Liver (tissue), 9 donors: ENCODE results near the gene ZSWIM6. TPM values are rescaled to one million over a fixed set of nuclear protein-coding genes. Genes with fewer than 3 reads are reported as not detected.

Experiments
- DNase-seq: peaks from one replicate; pipeline ENCODE4 v3.0.0-alpha.2; 2017; ENCODE audit warnings: low spot score
- H3K27ac ChIP-seq, 2 donors: one replicate each; pipeline ENCODE4 v1.7.0; 2013; ENCODE audit warnings: inconsistent platforms in 2 of 2, low read length in 2 of 2, control low read depth in 1 of 2, low read depth in 1 of 2, mild to moderate bottlenecking in 1 of 2
- H3K27me3 ChIP-seq, 4 donors: one replicate each; pipeline versions ENCODE4 v1.6.1 to v1.7.0; 2013; ENCODE audit warnings: low read length in 3 of 4, inconsistent platforms in 1 of 4, mild to moderate bottlenecking in 1 of 4, moderate library complexity in 1 of 4; ENCODE audit not compliant: control insufficient read depth in 4 of 4, insufficient read depth in 4 of 4
- H3K36me3 ChIP-seq, 4 donors: one replicate each; pipeline versions ENCODE4 v1.6.1 to v1.7.0; 2013; ENCODE audit warnings: low read length in 3 of 4, mild to moderate bottlenecking in 3 of 4, low read depth in 1 of 4, moderate library complexity in 1 of 4; ENCODE audit not compliant: control insufficient read depth in 4 of 4, insufficient read depth in 3 of 4
- H3K4me1 ChIP-seq, 4 donors: one replicate each; pipeline versions ENCODE4 v1.6.1 to v1.7.0; 2013; ENCODE audit warnings: low read length in 3 of 4, mild to moderate bottlenecking in 3 of 4, moderate library complexity in 1 of 4; ENCODE audit not compliant: control insufficient read depth in 4 of 4, insufficient read depth in 4 of 4
- H3K4me3 ChIP-seq, 3 donors: one replicate each; pipeline versions ENCODE4 v1.6.1 to v1.7.0; 2013; ENCODE audit warnings: low read length in 3 of 3, control low read depth in 1 of 3, low read depth in 1 of 3, mild to moderate bottlenecking in 1 of 3
- H3K9ac ChIP-seq, 2 donors: one replicate each; pipeline ENCODE4 v1.7.0; 2013; ENCODE audit warnings: low read length in 2 of 2, mild to moderate bottlenecking in 2 of 2, moderate library complexity in 2 of 2, control low read depth in 1 of 2, low read depth in 1 of 2
- H3K9me3 ChIP-seq, 4 donors: one replicate each; pipeline versions ENCODE4 v1.6.1 to v1.7.0; 2013; ENCODE audit warnings: low read length in 3 of 4; ENCODE audit not compliant: control insufficient read depth in 4 of 4
- EGR1 ChIP-seq, 2 donors: IDR thresholded peaks; 2 replicates each; pipeline ENCODE4 v1.6.1; 2016 to 2018; ENCODE audit warnings: antibody characterized with exemption in 2 of 2, low read depth in 2 of 2
- FOXA1 ChIP-seq: IDR thresholded peaks from 2 replicates; pipeline ENCODE4 v1.6.1; 2016; ENCODE audit warnings: antibody characterized with exemption
- FOXA2 ChIP-seq: IDR thresholded peaks from 2 replicates; pipeline ENCODE4 v1.6.1; 2016; ENCODE audit warnings: antibody characterized with exemption
- GABPA ChIP-seq, 2 donors: IDR thresholded peaks in 1 of 2; conservative IDR thresholded peaks in 1 of 2; 2 replicates each; pipeline ENCODE4 v1.6.1; 2016; ENCODE audit warnings: antibody characterized with exemption in 2 of 2, mild to moderate bottlenecking in 1 of 2, moderate library complexity in 1 of 2
- HNF4A ChIP-seq, 2 donors: conservative IDR thresholded peaks; 2 replicates each; pipeline ENCODE4 v1.6.1; 2016; ENCODE audit warnings: antibody characterized with exemption in 2 of 2, mild to moderate bottlenecking in 2 of 2
- HNF4G ChIP-seq: IDR thresholded peaks from 2 replicates; pipeline ENCODE4 v1.6.1; 2016; ENCODE audit warnings: antibody characterized with exemption
- JUND ChIP-seq, 2 donors: IDR thresholded peaks; 2 replicates each; pipeline ENCODE4 v1.6.1; 2016; ENCODE audit warnings: antibody characterized with exemption in 2 of 2
- NR2F2 ChIP-seq: IDR thresholded peaks from 2 replicates; pipeline ENCODE4 v1.6.1; 2016; ENCODE audit warnings: antibody characterized with exemption
- RAD21 ChIP-seq, 2 donors: IDR thresholded peaks; 2 replicates each; pipeline ENCODE4 v1.6.1; 2016; ENCODE audit warnings: antibody characterized with exemption in 2 of 2, mild to moderate bottlenecking in 2 of 2
- RXRA ChIP-seq, 2 donors: IDR thresholded peaks; 2 replicates each; pipeline ENCODE4 v1.6.1; 2017 to 2018; ENCODE audit warnings: antibody characterized with exemption in 2 of 2, mild to moderate bottlenecking in 1 of 2
- SP1 ChIP-seq: IDR thresholded peaks from 2 replicates; pipeline ENCODE4 v1.6.1; 2018; ENCODE audit warnings: antibody characterized with exemption, mild to moderate bottlenecking
- TAF1 ChIP-seq: conservative IDR thresholded peaks from 2 replicates; pipeline ENCODE4 v1.6.1; 2016; ENCODE audit warnings: antibody characterized with exemption, mild to moderate bottlenecking
- YY1 ChIP-seq: IDR thresholded peaks from 2 replicates; pipeline ENCODE4 v1.6.1; 2016; ENCODE audit warnings: antibody characterized with exemption, mild to moderate bottlenecking
- WGBS: extraction: QIAGEN DNeasy Blood & Tissue Kit; methylation state at CpG from one replicate; pipeline ENCODE4 v1.1.7; 2013; 5-methylcytosine and 5-hydroxymethylcytosine counted together
- polyA plus RNA-seq, 2 donors: library from polyadenylated mRNA; stranded (reverse) in 1 of 2; unstranded in 1 of 2; fragments of 200-250 nt in 1 of 2; fragments of >200 nt in 1 of 2; fragmentation: Nextera tagmentation in 1 of 2; extraction: Ambion mirVana in 1 of 2; gene quantifications; one replicate each; pipeline versions ENCODE4 v1.2.1 to v1.2.3, GENCODE V29; 2013 to 2015
- total RNA-seq, 2 donors: library from RNA; depleted of rRNA; stranded (reverse); fragments of >200 nt; gene quantifications; one replicate each; pipeline ENCODE4 v1.2.3, GENCODE V29; 2014
- TF ChIP-seq, protein P1 (sequence below): IDR thresholded peaks from 2 replicates; pipeline ENCODE4 v1.6.1; 2016; ENCODE audit warnings: antibody characterized with exemption
- TF ChIP-seq, protein P2 (sequence below): IDR thresholded peaks from 2 replicates; pipeline ENCODE4 v1.6.1; 2016; ENCODE audit warnings: antibody characterized with exemption, mild to moderate bottlenecking
- TF ChIP-seq, protein P3 (sequence below): fragments of 150-350 bp; IDR thresholded peaks from 2 replicates; pipeline ENCODE4 v1.5.1; 2017; ENCODE audit warnings: improper control_type of control experiment, low read depth, low read length; ENCODE audit not compliant: missing input control
- TF ChIP-seq, protein P4 (sequence below): IDR thresholded peaks from 2 replicates; pipeline ENCODE4 v1.6.1; 2016; ENCODE audit warnings: antibody characterized with exemption
- TF ChIP-seq, protein P5 (sequence below): IDR thresholded peaks from 2 replicates; pipeline ENCODE4 v1.6.1; 2016; ENCODE audit warnings: antibody characterized with exemption
- donor health status: healthy.
- donor health status: healthy.
- donor health status: healthy.
- donor health status: healthy.
- donor health status: healthy.

The ZSWIM6 gene
- total and polyA plus RNA-seq, 4 donors, result 1.3 to 5.2 (median 3.3) TPM

DNA sequence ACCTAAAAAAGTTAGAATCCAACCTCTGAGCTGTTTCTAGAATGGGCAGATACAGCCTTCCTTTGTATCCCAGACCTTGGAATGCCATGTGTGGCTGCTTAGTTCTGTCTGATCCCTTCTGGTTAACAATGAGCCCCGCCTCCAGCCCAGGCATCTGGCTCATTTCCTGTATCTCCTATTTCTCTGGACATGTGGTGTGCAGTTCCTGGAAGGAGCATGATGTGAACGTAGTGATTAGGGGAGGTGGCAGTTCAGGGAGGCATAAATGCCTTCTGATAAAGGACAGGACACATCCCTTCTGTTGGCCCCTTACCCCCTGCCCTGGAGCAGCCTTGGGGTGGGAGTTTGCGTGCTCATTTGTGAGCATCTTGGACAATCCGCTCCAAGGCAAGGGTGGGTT, 243.0 kb downstream of the ZSWIM6 start:
- no peak for TF ChIP-seq RXRA (IDR thresholded peaks at IDR 0.05)
- no peak for TF ChIP-seq GABPA (IDR thresholded peaks at IDR 0.05 in 1 of 2, conservative IDR thresholded peaks at IDR 0.05 in 1 of 2)
- TF ChIP-seq NR2F2, result no peak
- TF ChIP-seq HNF4A (conservative IDR thresholded peaks at IDR 0.05), result no peak
- no peak for TF ChIP-seq TAF1
- no peak for TF ChIP-seq YY1
- no peak for TF ChIP-seq SP1
- TF ChIP-seq FOXA1, result no peak
- TF ChIP-seq, protein P1, sequence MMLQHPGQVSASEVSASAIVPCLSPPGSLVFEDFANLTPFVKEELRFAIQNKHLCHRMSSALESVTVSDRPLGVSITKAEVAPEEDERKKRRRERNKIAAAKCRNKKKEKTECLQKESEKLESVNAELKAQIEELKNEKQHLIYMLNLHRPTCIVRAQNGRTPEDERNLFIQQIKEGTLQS, result no peak
- TF ChIP-seq JUND (IDR thresholded peaks at IDR 0.05), result no peak
- TF ChIP-seq, protein P2, sequence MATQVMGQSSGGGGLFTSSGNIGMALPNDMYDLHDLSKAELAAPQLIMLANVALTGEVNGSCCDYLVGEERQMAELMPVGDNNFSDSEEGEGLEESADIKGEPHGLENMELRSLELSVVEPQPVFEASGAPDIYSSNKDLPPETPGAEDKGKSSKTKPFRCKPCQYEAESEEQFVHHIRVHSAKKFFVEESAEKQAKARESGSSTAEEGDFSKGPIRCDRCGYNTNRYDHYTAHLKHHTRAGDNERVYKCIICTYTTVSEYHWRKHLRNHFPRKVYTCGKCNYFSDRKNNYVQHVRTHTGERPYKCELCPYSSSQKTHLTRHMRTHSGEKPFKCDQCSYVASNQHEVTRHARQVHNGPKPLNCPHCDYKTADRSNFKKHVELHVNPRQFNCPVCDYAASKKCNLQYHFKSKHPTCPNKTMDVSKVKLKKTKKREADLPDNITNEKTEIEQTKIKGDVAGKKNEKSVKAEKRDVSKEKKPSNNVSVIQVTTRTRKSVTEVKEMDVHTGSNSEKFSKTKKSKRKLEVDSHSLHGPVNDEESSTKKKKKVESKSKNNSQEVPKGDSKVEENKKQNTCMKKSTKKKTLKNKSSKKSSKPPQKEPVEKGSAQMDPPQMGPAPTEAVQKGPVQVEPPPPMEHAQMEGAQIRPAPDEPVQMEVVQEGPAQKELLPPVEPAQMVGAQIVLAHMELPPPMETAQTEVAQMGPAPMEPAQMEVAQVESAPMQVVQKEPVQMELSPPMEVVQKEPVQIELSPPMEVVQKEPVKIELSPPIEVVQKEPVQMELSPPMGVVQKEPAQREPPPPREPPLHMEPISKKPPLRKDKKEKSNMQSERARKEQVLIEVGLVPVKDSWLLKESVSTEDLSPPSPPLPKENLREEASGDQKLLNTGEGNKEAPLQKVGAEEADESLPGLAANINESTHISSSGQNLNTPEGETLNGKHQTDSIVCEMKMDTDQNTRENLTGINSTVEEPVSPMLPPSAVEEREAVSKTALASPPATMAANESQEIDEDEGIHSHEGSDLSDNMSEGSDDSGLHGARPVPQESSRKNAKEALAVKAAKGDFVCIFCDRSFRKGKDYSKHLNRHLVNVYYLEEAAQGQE, result no peak
- no peaks in the 10 kb centered on the region for H3K27me3 ChIP-seq
- no peak overlapping the region for H3K27ac ChIP-seq
- no peaks in the 10 kb centered on the region for H3K4me1 ChIP-seq
- DNase-seq, result no peak
- WGBS, result 83% methylated on average over 4 of the region's 4 CpGs
- no peak overlapping the region for H3K9ac ChIP-seq
- no peaks in the 10 kb centered on the region for H3K36me3 ChIP-seq
- H3K4me3 ChIP-seq, result no peak overlapping the region
- H3K9me3 ChIP-seq, result no peaks in the 10 kb centered on the region

DNA sequence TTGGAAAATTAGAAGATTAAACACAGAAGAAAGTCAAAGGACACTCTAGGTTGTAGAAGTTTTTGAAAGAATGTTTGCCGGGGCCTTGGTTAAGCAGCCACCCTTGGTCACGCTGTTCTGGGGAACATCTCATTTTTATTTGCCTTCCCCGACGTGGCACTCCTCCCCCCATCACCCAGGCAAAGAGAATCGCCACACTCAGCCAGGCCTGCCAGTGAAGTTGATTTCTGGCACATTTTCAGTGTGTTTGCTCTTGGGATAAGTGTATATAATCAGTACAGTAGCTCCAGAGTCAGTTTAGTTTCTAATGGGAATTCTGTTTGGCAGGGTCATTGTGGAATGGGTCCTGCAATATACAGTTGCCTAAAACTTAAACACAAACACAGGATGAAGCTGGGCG, 243.5 kb downstream of the ZSWIM6 start:
- Histone ChIP-seq H3K27ac (no peak overlapping the region), H3K9me3 (no peaks in the 10 kb centered on the region), H3K4me1 (no peaks in the 10 kb centered on the region), H3K27me3 (no peaks in the 10 kb centered on the region), H3K36me3 (no peaks in the 10 kb centered on the region), H3K9ac (no peak overlapping the region), H3K4me3 (no peak overlapping the region)
- 93% methylated on average over 6 of the region's 6 CpGs for WGBS
- TF ChIP-seq EGR1 (IDR thresholded peaks at IDR 0.05; ENCODE audit: low read depth in 2 of 2) (no peak), RXRA (IDR thresholded peaks at IDR 0.05) (no peak), GABPA (IDR thresholded peaks at IDR 0.05 in 1 of 2, conservative IDR thresholded peaks at IDR 0.05 in 1 of 2) (no peak), NR2F2 (no peak), RAD21 (IDR thresholded peaks at IDR 0.05) (no peak), HNF4A (conservative IDR thresholded peaks at IDR 0.05) (no peak), TAF1 (no peak), HNF4G (no peak), FOXA1 (no peak), SP1 (no peak), YY1 (no peak), JUND (IDR thresholded peaks at IDR 0.05) (no peak), FOXA2 (no peak)
- TF ChIP-seq, protein P3, sequence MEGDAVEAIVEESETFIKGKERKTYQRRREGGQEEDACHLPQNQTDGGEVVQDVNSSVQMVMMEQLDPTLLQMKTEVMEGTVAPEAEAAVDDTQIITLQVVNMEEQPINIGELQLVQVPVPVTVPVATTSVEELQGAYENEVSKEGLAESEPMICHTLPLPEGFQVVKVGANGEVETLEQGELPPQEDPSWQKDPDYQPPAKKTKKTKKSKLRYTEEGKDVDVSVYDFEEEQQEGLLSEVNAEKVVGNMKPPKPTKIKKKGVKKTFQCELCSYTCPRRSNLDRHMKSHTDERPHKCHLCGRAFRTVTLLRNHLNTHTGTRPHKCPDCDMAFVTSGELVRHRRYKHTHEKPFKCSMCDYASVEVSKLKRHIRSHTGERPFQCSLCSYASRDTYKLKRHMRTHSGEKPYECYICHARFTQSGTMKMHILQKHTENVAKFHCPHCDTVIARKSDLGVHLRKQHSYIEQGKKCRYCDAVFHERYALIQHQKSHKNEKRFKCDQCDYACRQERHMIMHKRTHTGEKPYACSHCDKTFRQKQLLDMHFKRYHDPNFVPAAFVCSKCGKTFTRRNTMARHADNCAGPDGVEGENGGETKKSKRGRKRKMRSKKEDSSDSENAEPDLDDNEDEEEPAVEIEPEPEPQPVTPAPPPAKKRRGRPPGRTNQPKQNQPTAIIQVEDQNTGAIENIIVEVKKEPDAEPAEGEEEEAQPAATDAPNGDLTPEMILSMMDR, result no peak
- TF ChIP-seq, protein P4, sequence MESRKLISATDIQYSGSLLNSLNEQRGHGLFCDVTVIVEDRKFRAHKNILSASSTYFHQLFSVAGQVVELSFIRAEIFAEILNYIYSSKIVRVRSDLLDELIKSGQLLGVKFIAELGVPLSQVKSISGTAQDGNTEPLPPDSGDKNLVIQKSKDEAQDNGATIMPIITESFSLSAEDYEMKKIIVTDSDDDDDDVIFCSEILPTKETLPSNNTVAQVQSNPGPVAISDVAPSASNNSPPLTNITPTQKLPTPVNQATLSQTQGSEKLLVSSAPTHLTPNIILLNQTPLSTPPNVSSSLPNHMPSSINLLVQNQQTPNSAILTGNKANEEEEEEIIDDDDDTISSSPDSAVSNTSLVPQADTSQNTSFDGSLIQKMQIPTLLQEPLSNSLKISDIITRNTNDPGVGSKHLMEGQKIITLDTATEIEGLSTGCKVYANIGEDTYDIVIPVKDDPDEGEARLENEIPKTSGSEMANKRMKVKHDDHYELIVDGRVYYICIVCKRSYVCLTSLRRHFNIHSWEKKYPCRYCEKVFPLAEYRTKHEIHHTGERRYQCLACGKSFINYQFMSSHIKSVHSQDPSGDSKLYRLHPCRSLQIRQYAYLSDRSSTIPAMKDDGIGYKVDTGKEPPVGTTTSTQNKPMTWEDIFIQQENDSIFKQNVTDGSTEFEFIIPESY, result no peak
- TF ChIP-seq, protein P2, result no peak
- TF ChIP-seq, protein P5, sequence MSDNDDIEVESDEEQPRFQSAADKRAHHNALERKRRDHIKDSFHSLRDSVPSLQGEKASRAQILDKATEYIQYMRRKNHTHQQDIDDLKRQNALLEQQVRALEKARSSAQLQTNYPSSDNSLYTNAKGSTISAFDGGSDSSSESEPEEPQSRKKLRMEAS, result no peak
- TF ChIP-seq, protein P1, result no peak
- no peak for DNase-seq
